ENCODE data around the gene PRSS57.

The PRSS57 gene

DNA sequence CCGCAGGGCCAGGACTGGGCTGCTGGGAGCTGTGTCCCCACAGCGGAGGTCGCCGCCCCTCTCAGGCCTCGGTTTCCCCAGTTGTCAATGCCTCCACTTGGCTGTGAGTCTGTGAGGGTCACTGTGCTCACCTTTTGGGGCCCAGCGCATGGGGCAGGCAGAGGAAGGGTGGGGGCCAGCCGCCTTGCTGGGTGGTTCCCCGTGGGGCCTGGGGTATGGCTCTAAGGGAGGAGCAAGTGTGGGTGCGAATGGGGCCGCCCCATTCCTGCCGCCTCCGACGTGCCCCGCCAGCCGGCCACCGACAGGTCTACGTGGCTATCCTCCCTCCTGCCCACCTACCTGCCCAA is 56.4 kb downstream of the PRSS57 start:
- DNase-seq (ENCODE audit: low spot score) = no peak

Data from hematopoietic multipotent progenitor cell treated with erythropoietin and hydrocortisone succinate and interleukin-3 and kit ligand, for 17 days (in vitro differentiated cells).